GM10266 (cell line): ENCODE results near the gene SLC25A43.

Experiments used
- DNase-seq: peaks from one replicate; pipeline ENCODE4 v3.0.0; 2012; ENCODE audit errors: extremely low spot score
- CTCF ChIP-seq: IDR thresholded peaks from 2 replicates; pipeline ENCODE4 v1.5.1; 2012; ENCODE audit warnings: mild to moderate bottlenecking, low read depth; ENCODE audit not compliant: control insufficient read depth, insufficient read depth; ENCODE audit errors: missing control alignments

Gene SLC25A43

DNA sequence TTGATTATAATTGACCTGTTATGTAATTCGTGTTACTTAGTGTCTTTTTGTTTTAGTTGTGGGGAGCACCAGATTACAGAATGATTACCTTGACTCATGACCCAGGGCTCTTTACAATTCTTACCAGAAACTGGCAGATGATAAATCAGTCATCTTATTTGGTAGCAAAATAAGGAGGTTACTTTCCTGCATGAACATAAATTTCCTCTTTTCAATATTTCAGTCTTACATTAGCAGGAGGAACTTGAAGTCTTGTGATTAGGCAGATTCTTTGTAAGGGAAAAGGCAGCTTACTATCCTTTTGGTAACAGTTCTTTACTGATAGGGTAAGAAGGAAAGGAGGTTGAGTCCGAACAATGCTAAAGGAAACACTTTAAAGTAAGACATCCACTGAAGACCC, 43.1 kb downstream of the SLC25A43 start:
- no peak for DNase-seq
- no peak for TF ChIP-seq CTCF

DNA sequence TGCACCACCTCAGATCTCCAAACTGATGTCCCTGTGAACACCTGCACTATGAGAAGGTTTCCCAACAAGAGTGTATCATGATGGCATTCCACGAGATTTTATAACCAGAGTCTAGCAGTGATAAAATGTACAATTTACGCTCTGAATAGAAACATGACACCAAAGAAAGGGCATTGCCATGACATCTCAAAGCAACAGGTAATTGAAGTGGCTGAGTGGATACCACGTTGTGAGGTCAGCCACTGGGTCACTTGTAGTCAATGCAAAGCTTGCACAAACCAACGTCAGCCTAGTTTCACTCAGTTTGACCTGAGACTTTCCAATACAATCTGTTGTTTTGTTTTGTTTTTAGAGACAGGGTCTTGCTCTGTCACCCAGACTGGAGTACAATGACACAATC, 54.1 kb downstream of the SLC25A43 start:
- no peak for DNase-seq
- TF ChIP-seq CTCF: no peak

DNA sequence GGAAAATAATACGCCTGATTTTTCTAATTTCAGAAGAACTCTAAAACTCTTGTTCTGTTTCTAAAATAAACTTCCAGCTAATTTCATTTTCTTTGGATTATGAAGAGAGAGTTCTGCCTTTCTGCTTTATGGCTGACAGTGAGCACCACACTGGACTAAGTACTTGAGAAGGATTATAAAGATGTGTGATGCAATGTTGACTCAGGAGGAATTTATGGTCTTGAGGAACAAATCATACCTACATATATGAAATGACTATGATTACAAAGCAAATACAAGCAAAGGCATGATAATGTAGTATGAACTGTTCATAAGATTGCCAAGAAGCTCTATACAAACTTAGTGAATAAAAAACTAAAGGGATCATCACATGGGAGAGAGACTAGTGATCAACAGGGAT, 56.1 kb downstream of the SLC25A43 start:
- DNase-seq: no peak
- TF ChIP-seq CTCF: no peak

DNA sequence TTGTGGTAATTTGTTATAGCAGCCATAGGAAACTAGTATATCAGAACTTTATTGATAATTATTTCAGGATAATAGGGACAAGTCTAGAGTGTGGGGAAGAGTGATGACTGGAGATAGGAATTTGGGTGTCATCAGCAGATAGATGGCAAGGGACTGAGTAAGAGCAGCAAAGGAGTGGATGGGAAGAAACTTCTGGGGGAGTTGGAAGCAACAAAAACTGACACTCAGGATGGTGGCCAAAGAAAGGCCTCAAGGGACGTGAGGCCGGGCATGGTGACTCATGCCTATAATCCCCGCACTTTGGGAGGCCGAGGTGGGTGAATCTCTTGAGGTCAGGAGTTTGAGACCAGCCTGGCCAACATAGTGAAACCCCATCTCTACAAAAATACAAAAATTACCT, 60.0 kb downstream of the SLC25A43 start:
- DNase-seq: no peak
- TF ChIP-seq CTCF: no peak

DNA sequence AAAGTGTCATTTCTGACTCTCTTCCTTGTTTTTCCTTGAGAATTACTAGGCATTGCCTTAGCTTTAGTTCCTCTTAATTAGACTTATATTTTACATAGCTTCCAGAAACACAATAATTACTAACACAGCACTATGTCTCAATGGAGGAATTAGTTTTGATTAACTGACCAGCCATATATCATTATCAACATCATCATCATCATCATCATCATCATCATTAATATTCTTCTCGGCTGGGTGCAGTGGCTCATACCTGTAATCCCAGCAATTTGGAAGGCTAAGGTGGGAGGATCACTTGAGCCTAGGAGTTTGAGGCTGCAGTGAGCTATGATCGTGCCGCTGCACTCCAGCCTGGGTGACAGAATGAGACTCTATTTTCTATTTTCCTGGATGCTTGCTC, 66.4 kb downstream of the SLC25A43 start:
- DNase-seq: no peak
- TF ChIP-seq CTCF: no peak

DNA sequence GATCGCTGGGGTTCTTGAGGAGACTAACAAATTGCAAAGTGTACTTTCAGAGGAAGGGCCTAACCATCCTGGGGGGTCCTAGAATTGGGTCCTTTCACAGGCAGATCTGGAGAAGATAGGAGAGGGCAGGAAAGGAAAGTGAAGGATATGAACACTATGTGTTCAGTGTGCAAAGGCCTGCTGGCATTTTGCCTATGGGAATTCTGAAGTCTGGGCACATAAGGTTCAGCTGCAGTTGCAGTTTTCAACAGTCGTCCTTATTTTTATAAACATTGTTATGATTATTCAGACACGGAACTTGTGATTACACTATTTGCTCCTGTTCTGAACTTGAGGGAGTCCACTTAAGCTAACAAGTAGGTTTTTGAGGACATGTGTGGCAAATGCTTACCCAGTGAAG, 67.8 kb downstream of the SLC25A43 start:
- DNase-seq: no peak
- no peak for TF ChIP-seq CTCF

DNA sequence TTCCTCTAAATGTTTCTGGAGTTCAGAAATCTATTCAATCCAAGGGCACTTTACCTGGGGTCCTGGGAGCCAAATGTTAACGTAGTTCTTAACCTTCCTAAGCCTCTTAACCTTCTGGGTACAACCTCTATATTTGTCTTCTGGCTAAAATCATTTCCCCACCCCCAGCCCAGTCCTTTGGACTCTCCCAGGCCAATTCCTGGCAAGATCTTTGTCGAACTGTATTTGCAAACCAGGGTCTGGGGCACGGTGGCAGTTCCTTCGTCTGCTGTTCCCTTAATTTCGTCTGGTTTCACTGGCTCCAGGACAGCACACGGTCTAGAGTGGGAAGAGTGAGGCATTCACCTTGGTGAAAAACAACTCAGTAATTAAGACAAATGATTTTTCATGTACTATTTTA, 68.3 kb downstream of the SLC25A43 start:
- no peak for TF ChIP-seq CTCF
- DNase-seq: no peak
